SK-N-SH treated with all-trans-retinoic acid at 6 μM for 48 hours (cell line): ENCODE data around the gene POLG.

Experiments used
- ATAC-seq: fragments of 200-7000 bp; cut with Tn5 transposase; 3 replicates; pipeline ENCODE4 v1.9.1; 2020; ENCODE audit warnings: mild to moderate bottlenecking, moderate library complexity
- ARNTL ChIP-seq: fragments of 450-650 bp; formaldehyde crosslinking; IDR thresholded peaks from 2 replicates; pipeline ENCODE4 v1.5.0; 2020; ENCODE audit warnings: low read depth, mild to moderate bottlenecking, moderate library complexity, borderline replicate concordance
- BACH2 ChIP-seq: fragments of 250-450 bp; sonication (Bioruptor Pico); IDR thresholded peaks from 2 replicates; pipeline ENCODE4 v1.9.0; 2021; ENCODE audit warnings: mild to moderate bottlenecking, borderline replicate concordance
- CSDC2 ChIP-seq: fragments of 250-450 bp; sonication (Bioruptor Pico); IDR thresholded peaks from 2 replicates; pipeline ENCODE4 v1.5.0; 2020; ENCODE audit warnings: mild to moderate bottlenecking, moderate library complexity
- ESRRG ChIP-seq: fragments of 250-450 bp; sonication (Bioruptor Pico); IDR thresholded peaks from 2 replicates; pipeline ENCODE4 v1.6.1; 2021; ENCODE audit warnings: mild to moderate bottlenecking
- GLIS3 ChIP-seq: fragments of 250-450 bp; sonication (Bioruptor Pico); IDR thresholded peaks from 2 replicates; pipeline ENCODE4 v1.5.0; 2020; ENCODE audit warnings: mild to moderate bottlenecking, moderate library complexity
- ISL1 ChIP-seq: fragments of 250-450 bp; sonication (Bioruptor Pico); IDR thresholded peaks from 2 replicates; pipeline ENCODE4 v2.1.2; 2022; ENCODE audit warnings: mild to moderate bottlenecking, moderate library complexity
- OSR1 ChIP-seq: fragments of 250-450 bp; sonication (Bioruptor Pico); IDR thresholded peaks from 2 replicates; pipeline ENCODE4 v1.8.0; 2022; ENCODE audit warnings: moderate library complexity, mild to moderate bottlenecking, inconsistent platforms
- PPARA ChIP-seq: fragments of 250-450 bp; sonication (Bioruptor Pico); IDR thresholded peaks from 2 replicates; pipeline ENCODE4 v1.5.0; 2020; ENCODE audit warnings: mild to moderate bottlenecking, borderline replicate concordance
- RARB ChIP-seq: fragments of 250-450 bp; sonication (Bioruptor Pico); IDR thresholded peaks from 2 replicates; pipeline ENCODE4 v1.8.0; 2021; ENCODE audit warnings: mild to moderate bottlenecking, moderate library complexity
- SNAI2 ChIP-seq: fragments of 250-450 bp; sonication (Bioruptor Pico); IDR thresholded peaks from 2 replicates; pipeline ENCODE4 v1.5.0; 2020; ENCODE audit warnings: mild to moderate bottlenecking, moderate library complexity
- TCF4 ChIP-seq: fragments of 250-450 bp; sonication (Bioruptor Pico); IDR thresholded peaks from 2 replicates; pipeline ENCODE4 v1.8.0; 2021; ENCODE audit warnings: mild to moderate bottlenecking, moderate library complexity, borderline replicate concordance
- TOX ChIP-seq: fragments of 250-450 bp; sonication (Bioruptor Pico); IDR thresholded peaks from 2 replicates; pipeline ENCODE4 v1.8.0; 2021; ENCODE audit warnings: mild to moderate bottlenecking, moderate library complexity, borderline replicate concordance
- ZC3H10 ChIP-seq: fragments of 250-450 bp; sonication (Bioruptor Pico); IDR thresholded peaks from 2 replicates; pipeline ENCODE4 v1.5.1; 2021; ENCODE audit warnings: mild to moderate bottlenecking, moderate library complexity
- ZFP3 ChIP-seq: fragments of 250-450 bp; sonication (Bioruptor Pico); IDR thresholded peaks from 2 replicates; pipeline ENCODE4 v1.5.0; 2020; ENCODE audit warnings: mild to moderate bottlenecking, moderate library complexity
- ZFP30 ChIP-seq: fragments of 450-650 bp; formaldehyde crosslinking; IDR thresholded peaks from 2 replicates; pipeline ENCODE4 v1.5.0; 2022; ENCODE audit warnings: mild to moderate bottlenecking, moderate library complexity
- ZNF565 ChIP-seq: fragments of 450-650 bp; formaldehyde crosslinking; conservative IDR thresholded peaks from 2 replicates; pipeline ENCODE4 v1.5.0; 2020; ENCODE audit warnings: low read depth, mild to moderate bottlenecking, moderate library complexity
- ZNF8 ChIP-seq: fragments of 450-650 bp; formaldehyde crosslinking; IDR thresholded peaks from 2 replicates; pipeline ENCODE4 v1.5.0; 2020; ENCODE audit warnings: mild to moderate bottlenecking, moderate library complexity
- TF ChIP-seq, protein P1 (sequence below): fragments of 250-450 bp; sonication (Bioruptor Pico); IDR thresholded peaks from 2 replicates; pipeline ENCODE4 v1.5.1; 2021; ENCODE audit warnings: mild to moderate bottlenecking, moderate library complexity
- TF ChIP-seq, protein P2 (sequence below): fragments of 250-450 bp; sonication (Bioruptor Pico); IDR thresholded peaks from 2 replicates; pipeline ENCODE4 v1.5.0; 2020; ENCODE audit warnings: mild to moderate bottlenecking, moderate library complexity
- TF ChIP-seq, protein P3 (sequence below): fragments of 250-450 bp; sonication (Bioruptor Pico); IDR thresholded peaks from 2 replicates; pipeline ENCODE4 v1.8.0; 2020; ENCODE audit warnings: mild to moderate bottlenecking, moderate library complexity, borderline replicate concordance
- TF ChIP-seq, protein P4 (sequence below): fragments of 250-450 bp; sonication (Bioruptor Pico); IDR thresholded peaks from 2 replicates; pipeline ENCODE4 v1.8.0; 2021; ENCODE audit warnings: low read depth, mild to moderate bottlenecking, moderate library complexity, borderline replicate concordance
- TF ChIP-seq, protein P5 (sequence below): fragments of 250-450 bp; sonication (Bioruptor Pico); IDR thresholded peaks from 2 replicates; pipeline ENCODE4 v1.5.1; 2020; ENCODE audit warnings: low read depth, mild to moderate bottlenecking, moderate library complexity

The POLG gene

DNA sequence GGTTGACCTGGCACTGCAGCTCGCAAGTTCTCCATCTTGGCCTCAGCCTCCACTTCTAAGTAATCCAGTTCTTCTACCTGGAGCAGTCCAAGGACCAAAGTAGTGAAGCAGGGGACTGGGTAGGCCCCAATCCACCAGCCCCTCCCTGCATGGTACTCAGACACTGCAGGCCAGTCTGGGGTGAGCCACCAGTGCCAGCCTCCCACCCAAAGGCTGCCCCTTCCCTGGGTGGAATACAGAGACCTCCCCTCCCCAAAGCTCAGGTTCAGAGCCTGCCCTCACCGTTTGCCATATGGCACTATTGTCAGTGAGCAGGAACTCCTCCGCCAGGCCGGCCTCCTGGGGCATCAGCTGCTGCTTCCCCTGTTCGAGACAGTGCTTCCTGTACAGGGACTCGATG is 10.8 kb downstream of the POLG start:
- no peak for TF ChIP-seq BACH2 (CRISPR knock-in tag)
- no peak for TF ChIP-seq ZFP30 (CRISPR knock-in tag)
- TF ChIP-seq ZC3H10: no peak
- no peak for TF ChIP-seq ZNF565 (CRISPR knock-in tag)
- TF ChIP-seq ARNTL: no peak
- no peak for TF ChIP-seq ZFP3 (CRISPR knock-in tag)
- no peak for TF ChIP-seq TCF4
- TF ChIP-seq GLIS3 (CRISPR knock-in tag): no peak
- TF ChIP-seq PPARA (CRISPR knock-in tag): no peak
- no peak for ATAC-seq

DNA sequence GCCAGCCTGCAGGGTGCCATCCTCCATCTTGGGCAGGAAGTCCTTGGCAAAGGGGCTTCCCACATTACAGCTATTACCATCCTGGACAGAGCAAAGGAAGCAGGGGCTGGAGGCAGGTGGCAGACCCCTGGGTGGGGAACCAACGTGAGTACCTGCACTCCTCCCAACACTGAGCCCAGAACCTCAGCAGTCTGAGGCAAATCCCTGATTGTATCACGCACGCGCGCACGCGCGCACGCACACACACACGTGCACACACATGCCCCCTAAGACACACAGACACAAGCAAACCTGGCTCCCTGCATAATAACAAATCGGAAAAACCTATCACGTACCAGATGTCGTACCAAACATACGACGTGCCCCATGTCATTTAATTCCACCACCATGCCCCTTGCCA is 11.8 kb downstream of the POLG start:
- ATAC-seq: no peak
- no peak for TF ChIP-seq OSR1
- TF ChIP-seq, protein P1, sequence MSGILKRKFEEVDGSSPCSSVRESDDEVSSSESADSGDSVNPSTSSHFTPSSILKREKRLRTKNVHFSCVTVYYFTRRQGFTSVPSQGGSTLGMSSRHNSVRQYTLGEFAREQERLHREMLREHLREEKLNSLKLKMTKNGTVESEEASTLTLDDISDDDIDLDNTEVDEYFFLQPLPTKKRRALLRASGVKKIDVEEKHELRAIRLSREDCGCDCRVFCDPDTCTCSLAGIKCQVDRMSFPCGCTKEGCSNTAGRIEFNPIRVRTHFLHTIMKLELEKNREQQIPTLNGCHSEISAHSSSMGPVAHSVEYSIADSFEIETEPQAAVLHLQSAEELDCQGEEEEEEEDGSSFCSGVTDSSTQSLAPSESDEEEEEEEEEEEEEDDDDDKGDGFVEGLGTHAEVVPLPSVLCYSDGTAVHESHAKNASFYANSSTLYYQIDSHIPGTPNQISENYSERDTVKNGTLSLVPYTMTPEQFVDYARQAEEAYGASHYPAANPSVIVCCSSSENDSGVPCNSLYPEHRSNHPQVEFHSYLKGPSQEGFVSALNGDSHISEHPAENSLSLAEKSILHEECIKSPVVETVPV (CRISPR knock-in tag): no peak
- no peak for TF ChIP-seq ESRRG
- TF ChIP-seq GLIS3 (CRISPR knock-in tag): no peak
- no peak for TF ChIP-seq SNAI2 (CRISPR knock-in tag)
- TF ChIP-seq ZC3H10: no peak
- no peak for TF ChIP-seq TOX
- no peak for TF ChIP-seq ISL1 (CRISPR knock-in tag)
- no peak for TF ChIP-seq CSDC2
- TF ChIP-seq, protein P2, sequence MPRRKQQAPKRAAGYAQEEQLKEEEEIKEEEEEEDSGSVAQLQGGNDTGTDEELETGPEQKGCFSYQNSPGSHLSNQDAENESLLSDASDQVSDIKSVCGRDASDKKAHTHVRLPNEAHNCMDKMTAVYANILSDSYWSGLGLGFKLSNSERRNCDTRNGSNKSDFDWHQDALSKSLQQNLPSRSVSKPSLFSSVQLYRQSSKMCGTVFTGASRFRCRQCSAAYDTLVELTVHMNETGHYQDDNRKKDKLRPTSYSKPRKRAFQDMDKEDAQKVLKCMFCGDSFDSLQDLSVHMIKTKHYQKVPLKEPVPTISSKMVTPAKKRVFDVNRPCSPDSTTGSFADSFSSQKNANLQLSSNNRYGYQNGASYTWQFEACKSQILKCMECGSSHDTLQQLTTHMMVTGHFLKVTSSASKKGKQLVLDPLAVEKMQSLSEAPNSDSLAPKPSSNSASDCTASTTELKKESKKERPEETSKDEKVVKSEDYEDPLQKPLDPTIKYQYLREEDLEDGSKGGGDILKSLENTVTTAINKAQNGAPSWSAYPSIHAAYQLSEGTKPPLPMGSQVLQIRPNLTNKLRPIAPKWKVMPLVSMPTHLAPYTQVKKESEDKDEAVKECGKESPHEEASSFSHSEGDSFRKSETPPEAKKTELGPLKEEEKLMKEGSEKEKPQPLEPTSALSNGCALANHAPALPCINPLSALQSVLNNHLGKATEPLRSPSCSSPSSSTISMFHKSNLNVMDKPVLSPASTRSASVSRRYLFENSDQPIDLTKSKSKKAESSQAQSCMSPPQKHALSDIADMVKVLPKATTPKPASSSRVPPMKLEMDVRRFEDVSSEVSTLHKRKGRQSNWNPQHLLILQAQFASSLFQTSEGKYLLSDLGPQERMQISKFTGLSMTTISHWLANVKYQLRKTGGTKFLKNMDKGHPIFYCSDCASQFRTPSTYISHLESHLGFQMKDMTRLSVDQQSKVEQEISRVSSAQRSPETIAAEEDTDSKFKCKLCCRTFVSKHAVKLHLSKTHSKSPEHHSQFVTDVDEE: no peak
- TF ChIP-seq ZNF8 (CRISPR knock-in tag): no peak
- no peak for TF ChIP-seq BACH2 (CRISPR knock-in tag)
- TF ChIP-seq, protein P3, sequence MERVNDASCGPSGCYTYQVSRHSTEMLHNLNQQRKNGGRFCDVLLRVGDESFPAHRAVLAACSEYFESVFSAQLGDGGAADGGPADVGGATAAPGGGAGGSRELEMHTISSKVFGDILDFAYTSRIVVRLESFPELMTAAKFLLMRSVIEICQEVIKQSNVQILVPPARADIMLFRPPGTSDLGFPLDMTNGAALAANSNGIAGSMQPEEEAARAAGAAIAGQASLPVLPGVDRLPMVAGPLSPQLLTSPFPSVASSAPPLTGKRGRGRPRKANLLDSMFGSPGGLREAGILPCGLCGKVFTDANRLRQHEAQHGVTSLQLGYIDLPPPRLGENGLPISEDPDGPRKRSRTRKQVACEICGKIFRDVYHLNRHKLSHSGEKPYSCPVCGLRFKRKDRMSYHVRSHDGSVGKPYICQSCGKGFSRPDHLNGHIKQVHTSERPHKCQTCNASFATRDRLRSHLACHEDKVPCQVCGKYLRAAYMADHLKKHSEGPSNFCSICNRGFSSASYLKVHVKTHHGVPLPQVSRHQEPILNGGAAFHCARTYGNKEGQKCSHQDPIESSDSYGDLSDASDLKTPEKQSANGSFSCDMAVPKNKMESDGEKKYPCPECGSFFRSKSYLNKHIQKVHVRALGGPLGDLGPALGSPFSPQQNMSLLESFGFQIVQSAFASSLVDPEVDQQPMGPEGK (CRISPR knock-in tag): no peak
- no peak for TF ChIP-seq PPARA (CRISPR knock-in tag)
- no peak for TF ChIP-seq ZNF565 (CRISPR knock-in tag)
- TF ChIP-seq ARNTL: no peak
- TF ChIP-seq, protein P4, sequence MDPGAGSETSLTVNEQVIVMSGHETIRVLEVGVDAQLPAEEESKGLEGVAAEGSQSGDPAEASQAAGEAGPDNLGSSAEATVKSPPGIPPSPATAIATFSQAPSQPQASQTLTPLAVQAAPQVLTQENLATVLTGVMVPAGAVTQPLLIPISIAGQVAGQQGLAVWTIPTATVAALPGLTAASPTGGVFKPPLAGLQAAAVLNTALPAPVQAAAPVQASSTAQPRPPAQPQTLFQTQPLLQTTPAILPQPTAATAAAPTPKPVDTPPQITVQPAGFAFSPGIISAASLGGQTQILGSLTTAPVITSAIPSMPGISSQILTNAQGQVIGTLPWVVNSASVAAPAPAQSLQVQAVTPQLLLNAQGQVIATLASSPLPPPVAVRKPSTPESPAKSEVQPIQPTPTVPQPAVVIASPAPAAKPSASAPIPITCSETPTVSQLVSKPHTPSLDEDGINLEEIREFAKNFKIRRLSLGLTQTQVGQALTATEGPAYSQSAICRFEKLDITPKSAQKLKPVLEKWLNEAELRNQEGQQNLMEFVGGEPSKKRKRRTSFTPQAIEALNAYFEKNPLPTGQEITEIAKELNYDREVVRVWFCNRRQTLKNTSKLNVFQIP (CRISPR knock-in tag): no peak
- TF ChIP-seq ZFP3 (CRISPR knock-in tag): no peak
- TF ChIP-seq, protein P5, sequence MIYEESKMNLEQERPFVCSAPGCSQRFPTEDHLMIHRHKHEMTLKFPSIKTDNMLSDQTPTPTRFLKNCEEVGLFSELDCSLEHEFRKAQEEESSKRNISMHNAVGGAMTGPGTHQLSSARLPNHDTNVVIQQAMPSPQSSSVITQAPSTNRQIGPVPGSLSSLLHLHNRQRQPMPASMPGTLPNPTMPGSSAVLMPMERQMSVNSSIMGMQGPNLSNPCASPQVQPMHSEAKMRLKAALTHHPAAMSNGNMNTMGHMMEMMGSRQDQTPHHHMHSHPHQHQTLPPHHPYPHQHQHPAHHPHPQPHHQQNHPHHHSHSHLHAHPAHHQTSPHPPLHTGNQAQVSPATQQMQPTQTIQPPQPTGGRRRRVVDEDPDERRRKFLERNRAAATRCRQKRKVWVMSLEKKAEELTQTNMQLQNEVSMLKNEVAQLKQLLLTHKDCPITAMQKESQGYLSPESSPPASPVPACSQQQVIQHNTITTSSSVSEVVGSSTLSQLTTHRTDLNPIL (CRISPR knock-in tag): no peak

DNA sequence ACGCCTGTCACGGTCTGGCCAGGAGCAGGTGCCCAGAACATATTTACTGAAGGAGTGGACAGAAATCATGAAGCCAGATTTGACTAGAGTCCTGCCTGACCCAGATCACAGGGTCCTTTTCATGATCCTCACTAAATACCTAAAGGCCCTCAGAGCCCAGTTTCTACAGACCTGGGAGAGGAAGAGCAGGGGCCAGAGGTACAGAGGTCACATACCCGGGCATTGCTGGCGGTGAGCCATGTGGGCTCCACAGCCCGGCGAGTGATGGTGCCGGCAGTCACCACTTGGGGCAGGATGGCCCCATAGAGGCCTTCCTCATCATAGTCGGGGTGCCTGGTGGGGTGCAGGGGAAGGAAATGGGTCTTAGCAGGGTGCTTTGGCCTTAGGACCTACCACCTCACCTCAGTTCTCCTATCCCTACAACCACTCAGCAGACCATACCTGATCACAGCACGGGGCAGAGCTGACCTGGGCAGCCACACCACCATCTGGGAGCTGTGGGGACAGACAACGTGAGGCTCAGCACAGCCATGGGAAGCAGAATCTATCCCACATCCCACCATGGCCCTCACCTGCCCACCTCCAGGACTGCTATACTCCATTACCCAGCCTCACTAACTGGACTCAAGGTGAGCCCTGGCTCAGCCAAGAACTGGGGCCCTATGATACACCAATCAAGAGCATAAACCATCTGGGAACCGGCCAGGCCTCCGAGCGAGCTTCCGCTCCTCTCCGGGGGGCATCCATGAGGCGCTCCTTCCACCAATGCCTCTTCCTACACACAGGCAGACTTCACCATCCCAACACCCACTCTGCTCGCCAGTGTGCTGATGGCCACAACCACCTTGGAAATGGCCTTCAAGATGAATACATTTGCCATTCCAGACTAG is 12.9 kb downstream of the POLG start:
- ATAC-seq: peak; percentile 22
- TF ChIP-seq GLIS3 (CRISPR knock-in tag) (no peak), SNAI2 (CRISPR knock-in tag) (no peak), TCF4 (no peak), RARB (CRISPR knock-in tag) (no peak), CSDC2 (no peak), OSR1 (no peak)
- TF ChIP-seq, protein P2: no peak
- TF ChIP-seq, protein P4 (CRISPR knock-in tag): no peak
